SU-DHL-6 (cell line): ENCODE data around the gene TMED10.

Source experiments
- H2AFZ ChIP-seq: fragments of 200-600 bp; sonication (generic); 2 replicates; pipeline ENCODE4 v1.6.1; 2014; ENCODE audit warnings: low read depth, mild to moderate bottlenecking, moderate library complexity, mixed read lengths, antibody characterized with exemption, low read length; ENCODE audit not compliant: severe bottlenecking
- H3F3A ChIP-seq: fragments of 200-600 bp; shearing (Covaris generic); 2 replicates; pipeline ENCODE4 v1.6.0; 2016; ENCODE audit warnings: antibody characterized with exemption, mild to moderate bottlenecking; ENCODE audit not compliant: insufficient read depth
- H3K27ac ChIP-seq: fragments of 200-600 bp; sonication (generic); 2 replicates; pipeline ENCODE4 v1.5.1; 2016; ENCODE audit warnings: low read depth, mild to moderate bottlenecking, low read length, moderate library complexity, mixed read lengths
- H3K27me3 ChIP-seq: fragments of 200-600 bp; sonication (generic), shearing (Covaris generic); 2 replicates; pipeline ENCODE4 v1.6.0; 2014; ENCODE audit warnings: mild to moderate bottlenecking, low read length
- H3K36me3 ChIP-seq: fragments of 200-600 bp; sonication (generic); 2 replicates; pipeline ENCODE4 v1.6.1; 2014; ENCODE audit warnings: mild to moderate bottlenecking, low read length, mixed read lengths
- H3K4me2 ChIP-seq: fragments of 300-600, 200-600 bp; shearing (Covaris generic), sonication (generic); 2 replicates; pipeline ENCODE4 v1.6.0; 2014; ENCODE audit warnings: low read length, low read depth, mild to moderate bottlenecking; ENCODE audit not compliant: poor library complexity, severe bottlenecking
- H3K4me3 ChIP-seq: fragments of 200-600 bp; sonication (generic); 2 replicates; pipeline ENCODE4 v1.5.1; 2014; ENCODE audit warnings: antibody characterized with exemption, low read length, mild to moderate bottlenecking, mixed read lengths; ENCODE audit not compliant: insufficient read depth, poor library complexity, severe bottlenecking
- H3K79me2 ChIP-seq: fragments of 200-600 bp; sonication (generic); 2 replicates; pipeline ENCODE4 v1.6.1; 2014; ENCODE audit warnings: mild to moderate bottlenecking, low read length, moderate library complexity; ENCODE audit not compliant: insufficient read depth
- H3K9ac ChIP-seq: fragments of 200-600 bp; sonication (generic); 2 replicates; pipeline ENCODE4 v1.7.0; 2014; ENCODE audit warnings: mild to moderate bottlenecking, low read length
- H3K9me2 ChIP-seq: fragments of 200-600 bp; sonication (generic); replicated peaks from 2 replicates; pipeline ENCODE4 v1.6.1; 2014; ENCODE audit warnings: low read length; ENCODE audit not compliant: insufficient read depth
- H3K9me3 ChIP-seq: fragments of 200-600 bp; sonication (generic); 2 replicates; pipeline ENCODE4 v1.6.1; 2014; ENCODE audit warnings: low read length, mixed read lengths; ENCODE audit not compliant: insufficient read depth
- H4K20me1 ChIP-seq: fragments of 200-600 bp; sonication (generic); 2 replicates; pipeline ENCODE4 v1.6.1; 2014; ENCODE audit warnings: low read depth, mild to moderate bottlenecking, antibody characterized with exemption, low read length, moderate library complexity, mixed read lengths
- EZH2phosphoT487 ChIP-seq: fragments of 200-600 bp; sonication (generic), shearing (Covaris generic); conservative IDR thresholded peaks from 2 replicates; pipeline ENCODE4 v1.6.1; 2018; ENCODE audit warnings: mild to moderate bottlenecking, antibody characterized with exemption, low read length, moderate library complexity, mixed read lengths
- TF ChIP-seq, protein P1 (sequence below): fragments of 200-600 bp; sonication (generic); IDR thresholded peaks from one replicate; pipeline ENCODE4 v1.5.1; 2017; ENCODE audit warnings: antibody characterized with exemption, mild to moderate bottlenecking, low read length, moderate library complexity; ENCODE audit not compliant: insufficient read depth, poor library complexity, severe bottlenecking

The TMED10 gene

DNA sequence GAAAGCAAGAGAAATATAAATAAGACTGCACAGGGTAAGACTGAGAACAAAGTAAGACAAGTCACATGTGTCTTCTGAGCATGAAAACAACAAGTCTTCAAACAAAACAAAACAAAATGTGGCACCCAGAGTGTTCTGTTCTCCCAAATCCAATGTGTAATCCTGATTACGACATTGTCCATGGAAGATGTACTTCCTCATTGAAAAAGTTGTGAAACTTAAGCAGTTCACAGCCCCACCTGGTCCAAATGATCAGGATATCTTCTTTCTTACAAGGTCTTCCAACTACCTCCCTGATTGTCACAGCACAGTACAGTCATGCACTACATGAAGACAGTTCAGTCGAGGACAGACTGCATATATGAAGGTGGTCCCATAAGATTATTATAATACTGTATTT, 26.3 kb downstream of the TMED10 start:
- no peak overlapping the region for H2AFZ ChIP-seq
- no peaks in the 10 kb centered on the region for H4K20me1 ChIP-seq
- no peaks in the 10 kb centered on the region for H3K9me2 ChIP-seq
- no peaks in the 10 kb centered on the region for H3K9me3 ChIP-seq
- no peaks in the 10 kb centered on the region for H3K36me3 ChIP-seq
- no peak for TF ChIP-seq EZH2phosphoT487
- TF ChIP-seq, protein P1, sequence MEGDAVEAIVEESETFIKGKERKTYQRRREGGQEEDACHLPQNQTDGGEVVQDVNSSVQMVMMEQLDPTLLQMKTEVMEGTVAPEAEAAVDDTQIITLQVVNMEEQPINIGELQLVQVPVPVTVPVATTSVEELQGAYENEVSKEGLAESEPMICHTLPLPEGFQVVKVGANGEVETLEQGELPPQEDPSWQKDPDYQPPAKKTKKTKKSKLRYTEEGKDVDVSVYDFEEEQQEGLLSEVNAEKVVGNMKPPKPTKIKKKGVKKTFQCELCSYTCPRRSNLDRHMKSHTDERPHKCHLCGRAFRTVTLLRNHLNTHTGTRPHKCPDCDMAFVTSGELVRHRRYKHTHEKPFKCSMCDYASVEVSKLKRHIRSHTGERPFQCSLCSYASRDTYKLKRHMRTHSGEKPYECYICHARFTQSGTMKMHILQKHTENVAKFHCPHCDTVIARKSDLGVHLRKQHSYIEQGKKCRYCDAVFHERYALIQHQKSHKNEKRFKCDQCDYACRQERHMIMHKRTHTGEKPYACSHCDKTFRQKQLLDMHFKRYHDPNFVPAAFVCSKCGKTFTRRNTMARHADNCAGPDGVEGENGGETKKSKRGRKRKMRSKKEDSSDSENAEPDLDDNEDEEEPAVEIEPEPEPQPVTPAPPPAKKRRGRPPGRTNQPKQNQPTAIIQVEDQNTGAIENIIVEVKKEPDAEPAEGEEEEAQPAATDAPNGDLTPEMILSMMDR: no peak
- no peak overlapping the region for H3K27ac ChIP-seq
- H3F3A ChIP-seq: no peaks in the 10 kb centered on the region
- no peak overlapping the region for H3K9ac ChIP-seq
- H3K79me2 ChIP-seq: peaks cover under 1% of the 10 kb centered on the region; the same call in 1 of the 2 replicates
- no peaks in the 10 kb centered on the region for H3K27me3 ChIP-seq
- H3K4me3 ChIP-seq: no peak overlapping the region
- no peak overlapping the region for H3K4me2 ChIP-seq

DNA sequence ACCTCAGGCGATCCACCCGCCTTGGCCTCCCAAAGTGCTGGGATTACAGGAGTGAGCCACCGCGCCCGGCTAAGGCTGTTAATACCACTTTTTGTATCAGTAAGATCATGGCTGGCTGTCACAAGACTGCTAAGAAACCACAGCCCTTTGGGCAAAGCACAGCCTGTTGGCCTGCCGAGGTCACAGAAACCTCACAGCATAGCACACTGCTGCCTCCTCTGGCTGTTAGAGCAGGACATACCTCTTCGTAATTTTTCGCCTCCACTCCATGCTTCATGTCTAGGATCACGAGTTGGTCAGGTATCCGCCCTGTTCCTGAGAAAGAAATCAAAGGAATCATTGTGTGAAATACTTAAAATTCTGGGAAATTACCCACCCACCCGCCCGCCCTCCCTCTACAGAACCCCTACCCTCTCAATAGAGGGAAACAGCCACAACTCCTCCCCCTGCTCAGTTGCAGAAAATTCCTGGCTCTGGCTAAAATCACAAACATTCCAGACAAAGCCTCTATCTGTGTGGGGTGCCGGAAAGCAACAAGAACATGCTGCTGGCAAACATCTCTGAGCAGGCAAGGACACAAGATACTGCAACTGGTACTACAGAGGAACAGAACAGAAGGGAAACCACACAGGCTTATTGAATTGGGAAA, 28.9 kb downstream of the TMED10 start:
- no peaks in the 10 kb centered on the region; the same call in 1 of the 2 replicates for H3F3A ChIP-seq
- no peaks in the 10 kb centered on the region for H3K9me3 ChIP-seq
- TF ChIP-seq, protein P1: no peak
- no peaks in the 10 kb centered on the region for H3K9me2 ChIP-seq
- H3K9ac ChIP-seq: no peak overlapping the region
- no peak overlapping the region for H3K4me3 ChIP-seq
- H2AFZ ChIP-seq: no peak overlapping the region
- no peaks in the 10 kb centered on the region for H3K27me3 ChIP-seq
- no peak overlapping the region for H3K4me2 ChIP-seq
- no peak overlapping the region for H3K27ac ChIP-seq
- H4K20me1 ChIP-seq: no peaks in the 10 kb centered on the region
- H3K79me2 ChIP-seq: no peaks in the 10 kb centered on the region; the same call in 1 of the 2 replicates
- no peaks in the 10 kb centered on the region for H3K36me3 ChIP-seq

DNA sequence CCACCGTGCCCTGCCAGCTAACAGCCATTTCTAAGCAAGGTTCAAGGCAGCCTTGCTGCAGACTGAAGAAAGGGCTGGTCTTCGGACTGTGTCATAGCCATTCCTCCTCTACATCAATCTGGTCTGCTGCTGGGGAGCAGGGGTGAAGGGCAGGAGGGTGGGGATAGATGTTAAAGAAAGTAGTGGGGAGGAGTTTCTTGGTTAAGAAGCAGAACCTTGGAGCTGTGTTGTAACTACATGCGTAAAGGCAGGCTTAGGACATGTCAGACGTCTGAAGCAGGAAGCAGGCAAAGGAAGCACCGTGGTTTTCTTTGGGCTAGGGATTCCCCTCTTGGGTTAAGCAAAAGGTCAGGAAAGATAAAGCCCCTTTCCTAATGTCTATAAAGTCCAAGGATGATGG, 31.5 kb downstream of the TMED10 start:
- no peak overlapping the region for H3K9ac ChIP-seq
- H2AFZ ChIP-seq: no peak overlapping the region
- no peaks in the 10 kb centered on the region; the same call in 1 of the 2 replicates for H3F3A ChIP-seq
- H3K4me3 ChIP-seq: no peak overlapping the region
- no peaks in the 10 kb centered on the region for H3K36me3 ChIP-seq
- H3K4me2 ChIP-seq: no peak overlapping the region
- H3K9me3 ChIP-seq: no peaks in the 10 kb centered on the region
- no peak overlapping the region for H3K27ac ChIP-seq
- H3K27me3 ChIP-seq: no peaks in the 10 kb centered on the region
- TF ChIP-seq EZH2phosphoT487: no peak
- TF ChIP-seq, protein P1: no peak
- H3K9me2 ChIP-seq: no peaks in the 10 kb centered on the region
- H3K79me2 ChIP-seq: no peaks in the 10 kb centered on the region; the same call in 1 of the 2 replicates
- no peaks in the 10 kb centered on the region for H4K20me1 ChIP-seq
